ENCODE measurements around the gene PTK6.
"Not testable (repeated sequence)": the region's sequence is repeated elsewhere in the genome, so short reads cannot be mapped to it uniquely, and the experiment has no call there.

GRCh38 chr20:63559485-63560332 is 22.5 kb upstream of the PTK6 start:
- TF ChIP-seq EP300 (IDR thresholded peaks at IDR 0.05; ENCODE audit: low read depth); CTCF (IDR thresholded peaks at IDR 0.05): not testable (repeated sequence)

Measured in transverse colon (tissue), 3 donors.